Endothelial cell (in vitro differentiated cells): Measurements from ENCODE around the gene NUDCD2. TPM values are rescaled to one million over a fixed set of nuclear protein-coding genes. Genes with fewer than 3 reads are reported as not detected.
A peak's percentile ranks its signal among the peaks of the same experiment; 100 is the strongest.
"Not testable (repeated sequence)": the region's sequence is repeated elsewhere in the genome, so short reads cannot be mapped to it uniquely, and the experiment has no call there.

Experiments used
- DNase-seq: peaks from one replicate; pipeline ENCODE4 v3.0.0; 2021; ENCODE audit warnings: low spot score
- H3K27ac Mint-ChIP-seq: one replicate; pipeline ENCODE4 v1.8.0; 2021; ENCODE audit warnings: mixed read lengths, inconsistent platforms; ENCODE audit not compliant: unreplicated experiment
- H3K27me3 Mint-ChIP-seq: one replicate; pipeline ENCODE4 v1.8.0; 2021; ENCODE audit warnings: mild to moderate bottlenecking, moderate library complexity, mixed read lengths, inconsistent platforms; ENCODE audit not compliant: unreplicated experiment
- H3K36me3 Mint-ChIP-seq: one replicate; pipeline ENCODE4 v1.8.0; 2021; ENCODE audit warnings: mild to moderate bottlenecking, low read depth, mixed read lengths, inconsistent platforms; ENCODE audit not compliant: unreplicated experiment
- H3K4me1 Mint-ChIP-seq: one replicate; pipeline ENCODE4 v1.8.0; 2021; ENCODE audit warnings: mild to moderate bottlenecking, mixed read lengths, inconsistent platforms; ENCODE audit not compliant: unreplicated experiment
- H3K4me3 Mint-ChIP-seq: one replicate; pipeline ENCODE4 v1.8.0; 2021; ENCODE audit warnings: mild to moderate bottlenecking, mixed read lengths, inconsistent platforms; ENCODE audit not compliant: unreplicated experiment
- H3K9me3 Mint-ChIP-seq: one replicate; pipeline ENCODE4 v1.8.0; 2021; ENCODE audit warnings: mixed read lengths, inconsistent platforms; ENCODE audit not compliant: unreplicated experiment
- CTCF ChIP-seq: fragments of 200-600 bp; sonication (generic); IDR thresholded peaks from one replicate; pipeline ENCODE4 v1.5.0; 2021; ENCODE audit warnings: antibody characterized with exemption; ENCODE audit not compliant: unreplicated experiment
- total RNA-seq: library from RNA; stranded (reverse); fragmentation: NEBNext Ultra II Directional; extraction: Animal tissue kit (Norgen Biotek cat#: 25700); gene quantifications from one replicate; pipeline ENCODE4 v1.2.1, GENCODE V29; 2021; ENCODE audit not compliant: unreplicated experiment

Gene NUDCD2
- total RNA-seq, 1 donor from 2014 or later, result 19.2 TPM

GRCh38 chr5:163458778-163459385 lies 1.0 kb downstream of the NUDCD2 start:
- no peak for DNase-seq
- peaks cover 9% of the 10 kb centered on the region for H3K4me1 Mint-ChIP-seq
- no peak for TF ChIP-seq CTCF
- peak overlapping the region; percentile 97 for H3K4me3 Mint-ChIP-seq
- H3K27me3 Mint-ChIP-seq, result peaks cover 2% of the 10 kb centered on the region
- peak overlapping the region; percentile 81 for H3K27ac Mint-ChIP-seq
- peaks cover 7% of the 10 kb centered on the region for H3K36me3 Mint-ChIP-seq
- peaks cover 4% of the 10 kb centered on the region for H3K9me3 Mint-ChIP-seq

- no peak overlapping the region for H3K27ac Mint-ChIP-seq
- no peak for DNase-seq
- H3K27me3 Mint-ChIP-seq, result peaks cover 2% of the 10 kb centered on the region
- H3K9me3 Mint-ChIP-seq, result peaks cover 4% of the 10 kb centered on the region
- no peak overlapping the region for H3K4me3 Mint-ChIP-seq
- TF ChIP-seq CTCF, result no peak
- H3K36me3 Mint-ChIP-seq, result peaks cover 7% of the 10 kb centered on the region
- H3K4me1 Mint-ChIP-seq, result peaks cover 9% of the 10 kb centered on the region
Observed at GRCh38 chr5:163456840-163457239, 3.1 kb downstream of the NUDCD2 start.

- DNase-seq, result no peak
- H3K4me3 Mint-ChIP-seq, result no peak overlapping the region
- peaks cover 2% of the 10 kb centered on the region for H3K27me3 Mint-ChIP-seq
- peaks cover 10% of the 10 kb centered on the region for H3K36me3 Mint-ChIP-seq
- H3K9me3 Mint-ChIP-seq, result peaks cover 4% of the 10 kb centered on the region
- no peak overlapping the region for H3K27ac Mint-ChIP-seq
- peaks cover 9% of the 10 kb centered on the region for H3K4me1 Mint-ChIP-seq
- TF ChIP-seq CTCF, result no peak
Observed at GRCh38 chr5:163456029-163456589, 3.8 kb downstream of the NUDCD2 start.

- not testable (repeated sequence) for H3K9me3 Mint-ChIP-seq, H3K4me1 Mint-ChIP-seq, H3K4me3 Mint-ChIP-seq, DNase-seq, H3K27me3 Mint-ChIP-seq
- Mint-ChIP-seq H3K36me3 (peaks cover 11% of the 10 kb centered on the region), H3K27ac (peak overlapping the region; percentile 19)
Observed at GRCh38 chr5:163455406-163455805, 4.5 kb downstream of the NUDCD2 start.

- TF ChIP-seq CTCF, result no peak
- DNase-seq, result no peak
- Mint-ChIP-seq H3K9me3 (peaks cover 4% of the 10 kb centered on the region), H3K27me3 (peaks cover 2% of the 10 kb centered on the region), H3K4me1 (no peaks in the 10 kb centered on the region), H3K4me3 (no peak overlapping the region), H3K36me3 (peaks cover 19% of the 10 kb centered on the region), H3K27ac (no peak overlapping the region)
Observed at GRCh38 chr5:163453705-163454104, 6.2 kb downstream of the NUDCD2 start.
